ENCODE measurements around the gene PRDM16. TPM values are rescaled to one million over a fixed set of nuclear protein-coding genes. Genes with fewer than 3 reads are reported as not detected.

PRDM16 gene
- total RNA-seq, 1 donor from 2014 or later, result 0.13 TPM

DNA sequence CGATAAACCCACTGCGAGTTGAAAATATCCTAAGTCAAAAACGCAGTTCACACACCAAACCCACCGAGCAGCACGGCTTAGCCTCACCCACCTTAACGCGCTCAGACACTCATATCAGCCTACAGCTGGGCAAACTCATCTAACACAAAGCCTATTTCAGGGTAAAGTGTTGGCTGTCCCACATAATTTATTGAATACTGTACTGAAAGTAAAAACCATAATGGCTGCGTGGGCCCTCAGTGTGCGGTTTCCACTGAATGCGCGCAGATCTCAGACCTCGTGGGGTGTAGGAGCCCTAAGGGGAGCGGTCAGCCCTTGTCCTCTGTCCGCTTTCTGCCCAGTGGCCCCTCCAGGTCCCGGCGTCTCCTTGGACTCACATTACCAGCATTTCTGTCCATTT is 227.8 kb downstream of the PRDM16 start:
- DNase-seq (ENCODE audit: low read depth, low spot score), result no peak

- no peak for DNase-seq (ENCODE audit: low read depth, low spot score)
Observed at GRCh38 chr1:3297756-3298155, 228.8 kb downstream of the PRDM16 start.

- DNase-seq (ENCODE audit: low read depth, low spot score), result no peak
Observed at GRCh38 chr1:3298197-3298596, 229.2 kb downstream of the PRDM16 start.

GRCh38 chr1:3304246-3304645 is 235.2 kb downstream of the PRDM16 start:
- no peak for DNase-seq (ENCODE audit: low read depth, low spot score)

DNA sequence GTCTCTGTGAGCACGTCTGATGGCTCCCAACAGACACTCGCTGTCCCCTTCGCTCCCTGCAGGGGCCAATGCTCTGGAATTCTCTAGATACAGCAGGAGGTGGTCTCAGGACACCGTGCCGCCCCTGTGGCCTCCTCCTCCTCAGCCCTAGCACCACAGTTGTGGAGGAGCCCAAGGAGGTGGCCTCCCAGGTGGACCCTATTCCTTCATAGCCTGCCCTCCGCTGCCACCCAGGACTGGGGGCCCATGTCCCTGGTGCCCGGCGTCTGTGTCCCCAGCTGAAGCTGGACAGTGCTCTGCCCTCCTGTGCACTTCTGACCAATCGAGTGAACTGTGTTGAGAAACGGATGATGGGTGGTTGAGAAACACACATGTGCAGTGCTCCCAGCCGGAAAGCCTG is 235.7 kb downstream of the PRDM16 start:
- DNase-seq (ENCODE audit: low read depth, low spot score), result no peak

- no peak for DNase-seq (ENCODE audit: low read depth, low spot score)
Observed at GRCh38 chr1:3305156-3305555, 236.2 kb downstream of the PRDM16 start.

DNA sequence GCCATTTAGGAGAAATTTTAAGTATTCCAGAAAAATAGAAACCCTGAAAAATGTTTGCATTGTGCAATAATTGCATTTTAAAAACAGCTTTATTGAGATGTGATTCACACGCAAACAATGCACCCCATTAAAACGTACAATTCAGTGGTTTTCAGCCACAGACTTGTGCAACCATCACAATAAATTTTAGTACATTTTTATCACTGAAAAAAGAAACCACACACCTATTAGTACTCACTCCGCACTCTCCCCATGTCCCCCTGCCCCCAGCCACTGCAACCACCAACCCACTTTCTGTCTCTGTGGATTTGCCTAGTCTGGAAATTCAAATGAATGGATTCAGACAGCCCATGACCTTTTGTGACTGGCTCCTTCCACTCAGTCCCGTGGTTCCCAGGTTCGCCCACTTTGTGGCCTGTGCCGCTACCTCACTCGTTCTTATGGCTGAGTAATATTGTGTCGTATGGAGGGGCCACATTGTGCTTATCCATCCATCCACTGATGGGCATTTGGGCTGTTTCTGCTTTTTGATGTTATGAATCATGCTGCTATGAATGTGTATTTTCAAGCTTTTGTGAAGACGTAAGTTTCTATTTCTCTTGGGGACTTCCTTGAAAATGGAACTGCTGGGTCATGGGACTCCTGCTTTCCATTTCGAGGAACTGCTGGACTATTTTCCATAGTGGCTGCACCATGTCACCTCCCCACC is 237.7 kb downstream of the PRDM16 start:
- no peak for DNase-seq (ENCODE audit: low read depth, low spot score)

GRCh38 chr1:3307359-3307758 is 238.4 kb downstream of the PRDM16 start:
- no peak for DNase-seq (ENCODE audit: low read depth, low spot score)

DNA sequence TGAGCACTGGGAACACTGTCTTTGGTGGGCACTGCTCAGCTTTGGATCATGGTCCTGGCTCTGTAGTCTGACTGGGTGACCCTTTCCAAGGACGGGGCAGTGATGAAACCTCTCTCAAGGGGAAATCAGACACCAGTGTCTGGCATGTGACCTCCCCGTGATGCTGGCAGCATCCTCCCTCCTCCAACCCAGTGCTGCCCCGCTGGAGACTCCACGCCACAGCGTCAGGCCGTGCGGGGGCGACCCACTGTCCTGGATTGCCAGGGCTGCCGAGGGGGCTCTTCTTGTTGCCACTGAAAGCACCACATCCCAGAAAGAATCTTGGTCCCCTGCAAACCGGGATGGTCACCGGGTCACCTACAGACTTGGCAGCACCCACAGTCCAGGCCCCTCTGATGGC is 239.1 kb downstream of the PRDM16 start:
- DNase-seq (ENCODE audit: low read depth, low spot score), result no peak

- DNase-seq (ENCODE audit: low read depth, low spot score), result no peak
Observed at GRCh38 chr1:3310718-3311400, 241.9 kb downstream of the PRDM16 start.

- no peak for DNase-seq (ENCODE audit: low read depth, low spot score)
Observed at GRCh38 chr1:3311711-3312110, 242.7 kb downstream of the PRDM16 start.

- no peak for DNase-seq (ENCODE audit: low read depth, low spot score)
Observed at GRCh38 chr1:3312310-3312897, 243.4 kb downstream of the PRDM16 start.

DNA sequence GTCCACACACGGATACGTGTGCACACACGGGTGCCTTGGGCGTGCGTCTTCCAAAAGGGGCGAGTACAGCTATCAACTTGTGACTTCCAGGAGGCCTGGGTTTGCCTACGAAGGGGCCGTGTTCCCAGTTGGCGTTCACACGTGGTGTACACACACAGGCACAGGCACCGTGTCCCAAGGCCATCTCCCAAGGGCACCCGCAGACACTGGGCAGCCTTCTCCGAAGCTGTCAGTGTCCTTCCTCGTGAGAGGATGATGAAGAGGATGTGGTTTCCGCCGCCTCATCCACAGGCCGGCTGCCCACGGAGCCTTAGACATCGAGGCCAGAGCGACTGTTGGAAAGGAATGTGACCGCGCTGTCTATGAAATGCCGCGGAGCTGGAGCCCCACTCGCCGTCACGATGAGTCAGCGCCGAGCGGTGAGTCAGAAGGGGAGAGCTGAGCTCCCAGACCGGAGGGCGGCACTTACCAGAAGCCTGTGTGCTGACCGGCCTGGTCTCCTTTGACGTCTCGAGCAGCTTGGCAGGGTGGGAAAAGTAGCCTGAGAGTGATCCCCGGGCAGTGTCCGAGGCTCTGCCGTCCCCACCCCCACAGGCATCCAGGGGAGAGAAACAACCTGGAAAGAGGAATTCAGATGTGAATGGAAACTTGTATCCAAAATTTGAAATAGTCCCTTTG is 244.0 kb downstream of the PRDM16 start:
- DNase-seq (ENCODE audit: low read depth, low spot score), result peak; percentile 84

- peak; percentile 55 for DNase-seq (ENCODE audit: low read depth, low spot score)
Observed at GRCh38 chr1:3313576-3313950, 244.6 kb downstream of the PRDM16 start.

- DNase-seq (ENCODE audit: low read depth, low spot score), result no peak
Observed at GRCh38 chr1:3314491-3315381, 245.7 kb downstream of the PRDM16 start.

DNA sequence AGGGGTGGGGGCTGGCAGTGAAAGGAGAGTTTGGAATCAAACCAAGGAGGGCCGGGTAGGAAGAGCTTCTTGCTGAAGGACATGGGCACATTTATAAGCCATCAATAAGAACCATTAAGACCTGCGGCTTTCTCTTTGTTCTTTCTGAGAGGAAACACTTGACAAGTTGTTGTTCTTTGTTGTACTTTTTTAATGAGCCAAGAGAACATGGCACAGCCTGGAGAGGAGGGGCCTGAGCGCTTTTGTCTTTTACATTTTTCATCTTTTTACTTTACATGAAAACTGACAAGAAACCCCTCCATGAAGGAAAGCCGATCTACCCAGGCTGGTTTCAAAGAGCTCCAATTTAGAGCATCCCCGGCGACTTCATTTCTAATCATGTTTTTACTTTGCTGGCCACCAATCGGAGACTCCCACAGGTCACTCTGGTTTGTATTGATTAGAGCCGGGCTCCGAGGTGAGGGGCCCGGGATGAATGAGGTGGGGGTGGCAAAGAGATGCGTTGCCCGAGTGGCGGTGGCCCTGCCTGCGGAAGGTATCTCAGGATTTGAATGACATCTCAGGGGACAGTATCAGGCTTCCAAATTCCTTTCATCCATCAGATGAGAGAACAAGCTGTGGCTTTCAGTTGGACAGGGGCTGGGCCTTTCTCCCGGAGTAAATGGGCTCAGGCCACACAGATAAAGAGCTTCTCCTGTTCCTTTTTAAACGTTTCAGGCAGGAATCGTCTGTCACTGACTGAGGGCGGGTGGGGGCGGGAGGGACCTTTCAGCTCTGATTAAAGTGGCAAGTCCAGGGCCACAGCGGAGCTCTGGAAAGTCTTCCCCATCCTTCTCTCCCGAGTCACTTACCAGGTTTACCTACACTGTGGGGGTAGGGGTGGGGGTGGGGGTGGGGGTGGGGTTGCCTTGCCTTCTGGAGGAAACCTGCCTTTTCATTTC is 246.7 kb downstream of the PRDM16 start:
- DNase-seq (ENCODE audit: low read depth, low spot score), result no peak

- DNase-seq (ENCODE audit: low read depth, low spot score), result no peak
Observed at GRCh38 chr1:3316340-3316943, 247.4 kb downstream of the PRDM16 start.

DNA sequence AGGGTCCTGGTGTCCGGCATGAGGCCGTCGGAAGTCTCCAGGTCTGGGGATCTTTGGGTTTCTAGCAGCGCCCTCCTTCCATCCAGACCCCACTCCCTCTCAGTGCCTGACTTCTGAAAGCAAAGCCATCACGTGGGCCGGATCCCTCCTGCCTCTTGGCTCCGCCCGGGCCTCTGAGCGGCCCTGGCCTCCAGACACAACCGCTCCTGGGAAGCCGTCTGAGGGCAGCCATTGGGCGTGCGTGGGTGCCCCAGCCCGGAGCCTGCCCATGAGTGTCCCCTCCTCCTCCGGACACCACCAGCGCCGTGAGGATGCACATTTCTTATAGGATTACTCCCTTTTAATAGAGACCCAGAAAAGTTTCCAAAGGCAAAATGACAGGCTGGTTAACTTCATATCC is 248.5 kb downstream of the PRDM16 start:
- DNase-seq (ENCODE audit: low read depth, low spot score), result no peak

DNA sequence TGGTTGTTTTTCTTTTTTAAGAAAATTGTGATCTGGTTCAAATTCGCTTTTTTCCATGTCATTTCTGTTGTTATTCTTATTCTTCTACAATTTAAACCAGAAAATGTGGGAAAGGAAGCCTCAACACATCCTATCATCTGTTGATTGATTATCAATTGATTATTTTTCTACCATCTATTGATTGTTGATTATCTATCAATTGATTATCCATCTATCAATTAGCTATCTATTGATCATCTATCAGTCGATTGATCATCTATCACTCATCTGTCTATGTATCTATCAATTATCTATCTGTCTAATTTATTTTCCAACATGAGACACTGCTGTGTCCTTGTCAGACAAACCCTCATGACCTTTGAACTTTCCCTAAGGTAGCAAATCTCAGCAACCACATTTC is 249.3 kb downstream of the PRDM16 start:
- DNase-seq (ENCODE audit: low read depth, low spot score), result no peak

- no peak for DNase-seq (ENCODE audit: low read depth, low spot score)
Observed at GRCh38 chr1:3319874-3320245, 250.9 kb downstream of the PRDM16 start.
